OCI-LY3 (cell line): ENCODE measurements around the gene IGSF23.

Source experiments
- H2AFZ ChIP-seq: fragments of 200-600, 300-600 bp; shearing (Covaris generic); 2 replicates; pipeline ENCODE4 v1.6.0; 2014; ENCODE audit warnings: antibody characterized with exemption, low read depth, low read length
- H3K27ac ChIP-seq: fragments of 200-600, 300-600 bp; sonication (generic); 2 replicates; pipeline ENCODE4 v1.5.1; 2014; ENCODE audit warnings: mild to moderate bottlenecking, low read length, moderate library complexity, mixed read lengths
- H3K27me3 ChIP-seq: fragments of 200-600, 300-600 bp; sonication (generic); 2 replicates; pipeline ENCODE4 v1.6.1; 2014; ENCODE audit warnings: low read depth, low read length, mixed read lengths
- H3K36me3 ChIP-seq: fragments of 200-600, 300-600 bp; sonication (generic); replicated peaks from 2 replicates; pipeline ENCODE3; 2014; ENCODE audit warnings: low read depth, low read length, mixed read lengths
- H3K4me1 ChIP-seq: fragments of 300-600, 200-600 bp; sonication (generic); 2 replicates; pipeline ENCODE4 v1.6.1; 2014; ENCODE audit warnings: low read length, mixed read lengths
- H3K4me2 ChIP-seq: fragments of 200-600, 300-600 bp; sonication (generic); 2 replicates; pipeline ENCODE4 v1.6.1; 2014; ENCODE audit warnings: low read length, mixed read lengths
- H3K4me3 ChIP-seq: fragments of 300-600, 200-600 bp; sonication (generic); 2 replicates; pipeline ENCODE4 v1.5.1; 2014; ENCODE audit warnings: antibody characterized with exemption, mild to moderate bottlenecking, low read length, moderate library complexity
- H3K79me2 ChIP-seq: fragments of 300-600, 200-600 bp; shearing (Covaris generic); 2 replicates; pipeline ENCODE4 v1.6.1; 2014; ENCODE audit warnings: mild to moderate bottlenecking, low read length, mixed read lengths
- H3K9ac ChIP-seq: fragments of 300-600, 200-600 bp; shearing (Covaris generic); 2 replicates; pipeline ENCODE4 v1.6.0; 2014; ENCODE audit warnings: mild to moderate bottlenecking, low read length, moderate library complexity
- H3K9me3 ChIP-seq: fragments of 200-600, 300-600 bp; shearing (Covaris generic); 2 replicates; pipeline ENCODE4 v1.6.1; 2014; ENCODE audit warnings: low read length, mixed read lengths; ENCODE audit not compliant: insufficient read depth
- H4K20me1 ChIP-seq: fragments of 200-600, 300-600 bp; sonication (generic); 2 replicates; pipeline ENCODE4 v1.6.1; 2016; ENCODE audit warnings: low read length, mixed read lengths; ENCODE audit not compliant: insufficient read depth
- EZH2phosphoT487 ChIP-seq: fragments of 200-600 bp; shearing (Covaris generic); IDR thresholded peaks from 2 replicates; pipeline ENCODE4 v1.6.1; 2018; ENCODE audit warnings: antibody characterized with exemption, mixed run types, low read depth
- TF ChIP-seq, protein P1 (sequence below): fragments of 200-600, 300-600 bp; sonication (generic); IDR thresholded peaks from 2 replicates; pipeline ENCODE4 v1.5.1; 2014; ENCODE audit warnings: antibody characterized with exemption, low read length, low read depth

Gene IGSF23

DNA sequence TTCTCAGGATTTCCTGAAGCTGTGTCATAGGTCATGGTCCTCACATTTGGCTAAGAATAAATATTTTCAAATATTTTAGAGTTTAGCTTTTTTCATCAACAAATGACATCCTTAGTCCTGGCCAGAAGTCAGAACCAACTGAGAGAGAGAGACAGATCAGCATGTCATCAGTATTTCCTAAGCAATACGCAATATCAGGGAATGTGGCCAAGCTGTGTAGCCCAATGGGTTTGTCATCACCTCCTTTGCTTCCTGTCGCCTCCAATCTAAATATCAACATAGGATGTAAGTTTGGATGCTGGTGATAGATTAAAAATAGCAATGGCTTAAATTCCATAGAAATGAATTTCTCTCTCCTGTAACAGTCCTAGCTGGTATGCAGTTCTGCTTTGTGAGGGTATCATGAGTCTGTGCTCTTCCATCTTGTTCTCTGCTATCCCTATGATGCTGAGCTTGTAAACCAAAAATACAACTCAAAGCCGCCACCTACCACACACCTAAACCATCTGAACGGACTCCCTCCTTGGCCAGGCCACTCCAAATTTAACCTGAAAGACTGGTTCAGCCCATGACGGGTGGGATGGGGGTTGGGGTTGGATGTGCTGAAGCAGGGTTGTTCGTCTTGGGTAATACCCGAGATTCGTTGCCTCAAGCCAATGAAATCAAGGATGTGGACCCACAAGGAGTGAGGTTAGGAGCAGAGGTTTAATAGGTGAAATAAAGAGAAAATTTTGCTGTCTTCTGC, 10.0 kb upstream of the IGSF23 start:
- Histone ChIP-seq H3K4me1 (no peaks in the 10 kb centered on the region), H3K27ac (no peak overlapping the region), H3K9me3 (no peaks in the 10 kb centered on the region), H3K27me3 (peaks cover 18% of the 10 kb centered on the region; the same call in 1 of the 2 replicates), H3K36me3 (no peaks in the 10 kb centered on the region), H4K20me1 (no peaks in the 10 kb centered on the region), H3K4me3 (no peak overlapping the region), H2AFZ (no peak overlapping the region), H3K9ac (no peak overlapping the region), H3K4me2 (no peak overlapping the region), H3K79me2 (no peaks in the 10 kb centered on the region)
- TF ChIP-seq EZH2phosphoT487: no peak
- TF ChIP-seq, protein P1, sequence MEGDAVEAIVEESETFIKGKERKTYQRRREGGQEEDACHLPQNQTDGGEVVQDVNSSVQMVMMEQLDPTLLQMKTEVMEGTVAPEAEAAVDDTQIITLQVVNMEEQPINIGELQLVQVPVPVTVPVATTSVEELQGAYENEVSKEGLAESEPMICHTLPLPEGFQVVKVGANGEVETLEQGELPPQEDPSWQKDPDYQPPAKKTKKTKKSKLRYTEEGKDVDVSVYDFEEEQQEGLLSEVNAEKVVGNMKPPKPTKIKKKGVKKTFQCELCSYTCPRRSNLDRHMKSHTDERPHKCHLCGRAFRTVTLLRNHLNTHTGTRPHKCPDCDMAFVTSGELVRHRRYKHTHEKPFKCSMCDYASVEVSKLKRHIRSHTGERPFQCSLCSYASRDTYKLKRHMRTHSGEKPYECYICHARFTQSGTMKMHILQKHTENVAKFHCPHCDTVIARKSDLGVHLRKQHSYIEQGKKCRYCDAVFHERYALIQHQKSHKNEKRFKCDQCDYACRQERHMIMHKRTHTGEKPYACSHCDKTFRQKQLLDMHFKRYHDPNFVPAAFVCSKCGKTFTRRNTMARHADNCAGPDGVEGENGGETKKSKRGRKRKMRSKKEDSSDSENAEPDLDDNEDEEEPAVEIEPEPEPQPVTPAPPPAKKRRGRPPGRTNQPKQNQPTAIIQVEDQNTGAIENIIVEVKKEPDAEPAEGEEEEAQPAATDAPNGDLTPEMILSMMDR: no peak

DNA sequence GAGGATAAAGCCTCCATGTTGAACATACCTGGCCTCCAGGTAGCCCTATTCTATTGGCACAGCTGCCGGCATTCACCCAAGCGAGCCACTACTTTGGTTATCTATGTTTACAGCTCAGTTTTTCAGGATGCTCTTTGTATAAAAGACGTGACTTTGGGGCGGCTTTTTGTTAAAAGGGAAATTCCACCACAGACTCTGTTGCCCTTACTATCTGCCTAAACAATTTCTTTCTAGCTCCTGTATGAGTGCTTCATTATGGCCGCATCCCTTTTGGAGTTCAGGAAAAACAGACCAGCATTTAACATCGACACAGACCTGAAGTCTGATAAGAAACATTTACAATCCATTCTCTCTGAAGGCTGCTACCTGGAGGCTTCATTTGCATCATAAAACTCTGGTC, 9.1 kb upstream of the IGSF23 start:
- Histone ChIP-seq H3K9me3 (no peaks in the 10 kb centered on the region), H3K27ac (no peak overlapping the region)

DNA sequence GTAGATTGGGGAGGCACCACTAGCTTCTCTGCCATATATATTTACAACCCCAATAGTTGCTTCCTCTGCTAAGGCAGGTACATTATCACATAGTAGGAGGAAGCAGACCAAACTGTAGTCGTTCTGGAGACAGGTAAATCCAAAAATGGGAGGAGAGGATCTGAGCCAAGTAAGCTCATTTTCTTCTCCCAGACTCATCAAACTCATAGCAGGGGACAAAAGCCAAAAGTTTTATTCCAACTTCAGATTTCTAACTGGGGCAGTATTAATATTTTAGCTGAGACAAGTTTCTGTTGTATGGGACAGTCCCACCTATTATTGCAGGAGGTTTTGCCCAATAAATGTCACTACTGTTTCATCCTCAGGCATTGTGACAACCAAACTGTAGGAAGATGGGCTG, 7.8 kb upstream of the IGSF23 start:
- Histone ChIP-seq H2AFZ (no peak overlapping the region), H3K4me3 (no peak overlapping the region)
- TF ChIP-seq EZH2phosphoT487: no peak
- TF ChIP-seq, protein P1: no peak

More for the DNA sequence above, 9.1 kb upstream of the IGSF23 start:
- no peak overlapping the region for H2AFZ ChIP-seq
- TF ChIP-seq, protein P1: no peak
- no peak for TF ChIP-seq EZH2phosphoT487
- H3K79me2 ChIP-seq: no peaks in the 10 kb centered on the region
- H3K4me2 ChIP-seq: no peak overlapping the region
- no peaks in the 10 kb centered on the region for H4K20me1 ChIP-seq
- no peak overlapping the region for H3K4me3 ChIP-seq
- H3K4me1 ChIP-seq: no peaks in the 10 kb centered on the region
- peaks cover 18% of the 10 kb centered on the region; the same call in 1 of the 2 replicates for H3K27me3 ChIP-seq
- no peaks in the 10 kb centered on the region for H3K36me3 ChIP-seq
- H3K9ac ChIP-seq: no peak overlapping the region

DNA sequence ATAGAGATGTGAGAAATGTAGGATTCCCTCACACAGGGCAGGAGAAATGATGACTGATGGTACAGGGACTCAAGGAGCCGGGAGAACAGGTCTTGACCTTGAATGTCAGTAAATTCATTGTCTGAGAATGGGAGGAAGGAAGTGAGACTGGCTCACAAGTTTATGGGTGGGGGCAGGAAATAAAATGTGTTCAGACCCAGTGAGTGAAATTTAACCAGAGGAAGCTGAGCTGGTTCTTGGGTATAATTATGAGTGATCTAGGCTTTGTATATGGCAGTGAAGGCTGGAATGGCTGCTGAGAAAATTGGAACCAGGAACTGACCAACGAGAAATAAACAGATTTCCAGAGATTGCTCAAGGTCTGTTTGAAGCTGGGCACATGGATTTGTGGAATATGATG, 6.3 kb upstream of the IGSF23 start:
- TF ChIP-seq, protein P1: no peak
- TF ChIP-seq EZH2phosphoT487: no peak
- H3K79me2 ChIP-seq: no peaks in the 10 kb centered on the region
- H3K4me2 ChIP-seq: no peak overlapping the region
- no peaks in the 10 kb centered on the region for H3K4me1 ChIP-seq
- H3K9me3 ChIP-seq: no peaks in the 10 kb centered on the region
- H3K4me3 ChIP-seq: no peak overlapping the region
- H2AFZ ChIP-seq: no peak overlapping the region
- no peaks in the 10 kb centered on the region for H3K36me3 ChIP-seq
- no peaks in the 10 kb centered on the region for H4K20me1 ChIP-seq
- peaks cover 10% of the 10 kb centered on the region; the same call in 1 of the 2 replicates for H3K27me3 ChIP-seq
- no peak overlapping the region for H3K27ac ChIP-seq
- H3K9ac ChIP-seq: no peak overlapping the region

More for the DNA sequence above, 7.8 kb upstream of the IGSF23 start:
- Histone ChIP-seq H3K27me3 (peaks cover 10% of the 10 kb centered on the region; the same call in 1 of the 2 replicates), H3K27ac (no peak overlapping the region), H3K36me3 (no peaks in the 10 kb centered on the region), H3K9ac (no peak overlapping the region), H3K79me2 (no peaks in the 10 kb centered on the region), H3K4me1 (no peaks in the 10 kb centered on the region), H3K9me3 (no peaks in the 10 kb centered on the region), H3K4me2 (no peak overlapping the region), H4K20me1 (no peaks in the 10 kb centered on the region)
